ENCODE data around the gene ACR. TPM values are rescaled to one million over a fixed set of nuclear protein-coding genes. Genes with fewer than 3 reads are reported as not detected.

Gene ACR
- total RNA-seq, 1 experiment from 2014 or later = not detected

DNA sequence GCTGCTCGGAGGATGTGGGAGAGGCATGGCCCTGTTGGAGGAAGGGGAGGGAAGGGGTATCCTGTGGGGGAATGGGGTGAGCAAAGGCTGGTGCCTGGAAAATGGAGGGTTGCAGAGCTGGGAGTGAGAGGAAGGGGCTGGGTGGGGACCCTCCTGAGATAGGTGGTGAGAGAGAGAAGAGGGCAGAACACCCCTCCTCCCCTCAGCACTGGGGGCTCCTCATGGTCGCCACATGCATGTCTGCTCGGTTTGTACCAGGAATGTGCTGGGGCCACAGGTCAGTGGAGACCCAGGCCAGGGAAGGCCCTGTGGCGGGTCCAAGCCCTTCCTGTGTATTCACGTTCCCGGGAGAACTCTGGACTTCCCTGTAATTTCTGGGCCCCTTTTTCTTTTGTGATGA lies 27.8 kb upstream of the ACR start:
- H3K4me3 ChIP-seq (ENCODE audit: insufficient read depth, low read depth, low read length) = no peak overlapping the region
- H3K27me3 ChIP-seq (ENCODE audit: control insufficient read depth, insufficient read depth, low read length) = no peaks in the 10 kb centered on the region
- no peaks in the 10 kb centered on the region for H3K36me3 ChIP-seq (replicated peaks; ENCODE audit: control insufficient read depth, insufficient read depth, low read length)
- DNase-seq = no peak

DNA sequence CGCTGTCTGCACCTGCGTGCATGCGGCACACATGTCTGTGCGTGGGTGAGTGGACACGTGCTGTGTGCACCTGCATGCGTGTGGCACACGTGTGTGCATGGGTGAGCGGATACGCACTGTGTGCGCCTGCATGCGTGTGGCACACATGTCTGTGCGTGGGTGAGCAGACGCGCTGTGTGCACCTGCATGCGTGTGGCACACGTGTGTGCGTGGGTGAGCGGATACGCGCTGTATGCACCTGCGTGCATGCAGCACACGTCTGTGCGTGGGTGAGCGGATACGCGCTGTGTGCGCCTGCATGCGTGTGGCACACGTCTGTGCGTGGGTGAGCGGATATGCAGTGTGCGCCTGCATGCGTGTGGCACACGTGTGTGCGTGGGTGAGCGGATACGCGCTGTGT lies 27.1 kb upstream of the ACR start:
- no peaks in the 10 kb centered on the region for H3K27me3 ChIP-seq (ENCODE audit: control insufficient read depth, insufficient read depth, low read length)
- no peak overlapping the region for H3K4me3 ChIP-seq (ENCODE audit: insufficient read depth, low read depth, low read length)
- DNase-seq = no peak
- H3K36me3 ChIP-seq (replicated peaks; ENCODE audit: control insufficient read depth, insufficient read depth, low read length) = no peaks in the 10 kb centered on the region

DNA sequence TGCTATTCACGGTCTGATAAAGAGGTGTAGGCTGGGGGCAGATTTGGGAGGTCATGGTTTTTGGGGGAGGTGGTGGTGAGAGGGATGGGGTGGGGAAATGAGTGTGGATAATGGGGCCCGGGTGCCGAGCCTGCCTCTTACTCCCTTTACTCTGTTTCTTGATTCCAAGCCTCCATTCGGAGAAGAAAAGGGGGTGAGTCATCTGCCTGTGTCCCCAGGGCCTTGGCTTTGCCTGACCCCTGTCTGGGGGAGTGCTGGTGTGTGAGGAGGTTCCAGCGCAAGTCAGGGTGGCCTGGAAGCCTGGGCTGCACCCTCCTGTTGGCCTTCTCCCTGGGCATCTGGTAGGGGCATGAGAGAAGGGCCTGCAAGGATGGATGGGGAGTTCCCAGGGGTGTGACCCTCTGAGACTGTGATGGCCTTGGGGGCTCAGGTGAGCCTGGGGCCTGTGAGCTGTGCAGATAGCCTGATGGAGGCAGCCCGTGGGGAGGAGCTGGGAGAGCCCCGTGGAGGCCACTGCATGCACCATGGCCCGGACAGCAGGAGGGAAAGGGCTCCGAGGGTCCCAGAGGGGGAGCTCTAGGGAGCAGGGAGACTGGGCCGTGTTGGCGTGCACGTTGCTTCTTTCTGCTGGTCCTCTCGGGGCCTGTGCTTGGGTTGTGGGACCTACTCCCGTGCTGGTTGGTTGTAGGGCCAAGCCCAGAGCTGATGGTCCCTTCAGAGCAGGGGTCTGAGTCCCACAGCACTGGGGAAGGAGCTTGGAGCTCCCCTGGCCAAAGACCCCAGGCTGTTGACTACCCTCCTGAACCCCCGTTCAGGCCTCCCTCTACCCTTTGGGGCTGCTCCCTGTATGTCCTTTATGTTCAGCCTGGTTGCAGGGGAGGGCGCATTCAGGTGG lies 26.3 kb upstream of the ACR start:
- no peaks in the 10 kb centered on the region for H3K36me3 ChIP-seq (replicated peaks; ENCODE audit: control insufficient read depth, insufficient read depth, low read length)
- H3K27me3 ChIP-seq (ENCODE audit: control insufficient read depth, insufficient read depth, low read length) = no peaks in the 10 kb centered on the region
- DNase-seq = no peak
- no peak overlapping the region for H3K4me3 ChIP-seq (ENCODE audit: insufficient read depth, low read depth, low read length)

DNA sequence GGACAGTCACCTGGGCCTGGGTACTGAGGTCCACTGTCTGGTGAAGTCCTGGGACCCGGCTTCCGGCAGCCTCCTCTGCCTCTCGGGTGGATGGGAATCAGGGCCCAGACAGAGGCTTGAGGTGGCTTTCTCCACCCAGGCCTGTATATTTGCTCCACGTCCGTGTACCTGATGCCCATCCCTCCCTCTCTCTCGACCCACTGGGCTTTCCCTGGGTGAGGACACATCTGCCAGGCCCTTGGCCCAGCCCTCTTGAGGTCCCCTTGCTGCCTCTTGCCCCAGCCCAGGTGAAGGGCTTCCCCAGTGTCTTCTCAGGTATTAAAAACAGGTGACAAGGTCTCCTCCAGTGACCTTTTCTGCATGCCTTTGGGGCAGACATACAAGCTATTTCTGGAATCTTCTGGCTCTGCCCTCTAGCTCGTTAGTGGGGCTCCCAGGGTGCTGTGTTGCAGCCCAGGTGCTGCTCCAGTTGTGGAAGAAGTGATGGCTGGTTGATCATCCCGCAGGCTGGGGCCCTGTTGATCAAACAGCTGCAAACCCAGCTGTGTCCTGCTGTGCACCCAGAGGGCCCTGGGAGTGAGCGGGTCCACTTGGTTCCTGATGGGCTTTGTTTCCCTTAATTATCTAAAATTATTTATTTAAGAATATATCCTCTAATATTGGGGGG lies 25.5 kb upstream of the ACR start:
- Histone ChIP-seq H3K4me3 (ENCODE audit: insufficient read depth, low read depth, low read length) (no peak overlapping the region), H3K27me3 (ENCODE audit: control insufficient read depth, insufficient read depth, low read length) (peaks cover under 1% of the 10 kb centered on the region; the same call in 1 of the 2 replicates)
- DNase-seq = no peak

DNA sequence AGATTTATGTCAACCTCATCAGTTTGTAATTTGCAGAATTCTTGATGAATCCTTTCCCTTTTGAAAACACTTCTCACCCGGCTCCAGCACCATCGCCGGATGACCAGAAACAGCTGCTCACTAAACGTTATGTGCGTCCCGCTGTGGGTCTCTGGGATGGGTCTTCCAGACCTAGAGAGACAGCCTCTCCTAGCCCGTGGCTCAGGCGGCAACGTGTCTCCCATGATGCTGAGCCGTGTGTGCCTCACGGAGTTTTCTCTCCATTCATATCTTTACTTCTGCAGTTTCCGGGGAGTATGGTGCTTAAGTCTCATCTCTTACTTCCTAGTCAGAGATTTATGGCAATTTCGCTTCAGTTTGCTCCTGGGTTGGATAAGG lies 25.0 kb upstream of the ACR start:
- H3K36me3 ChIP-seq (replicated peaks; ENCODE audit: control insufficient read depth, insufficient read depth, low read length) = no peaks in the 10 kb centered on the region
- H3K4me3 ChIP-seq (ENCODE audit: insufficient read depth, low read depth, low read length) = no peak overlapping the region
- DNase-seq = no peak
- H3K27me3 ChIP-seq (ENCODE audit: control insufficient read depth, insufficient read depth, low read length) = peaks cover 4% of the 10 kb centered on the region

More for the DNA sequence above, 25.5 kb upstream of the ACR start:
- no peaks in the 10 kb centered on the region for H3K36me3 ChIP-seq (replicated peaks; ENCODE audit: control insufficient read depth, insufficient read depth, low read length)

DNA sequence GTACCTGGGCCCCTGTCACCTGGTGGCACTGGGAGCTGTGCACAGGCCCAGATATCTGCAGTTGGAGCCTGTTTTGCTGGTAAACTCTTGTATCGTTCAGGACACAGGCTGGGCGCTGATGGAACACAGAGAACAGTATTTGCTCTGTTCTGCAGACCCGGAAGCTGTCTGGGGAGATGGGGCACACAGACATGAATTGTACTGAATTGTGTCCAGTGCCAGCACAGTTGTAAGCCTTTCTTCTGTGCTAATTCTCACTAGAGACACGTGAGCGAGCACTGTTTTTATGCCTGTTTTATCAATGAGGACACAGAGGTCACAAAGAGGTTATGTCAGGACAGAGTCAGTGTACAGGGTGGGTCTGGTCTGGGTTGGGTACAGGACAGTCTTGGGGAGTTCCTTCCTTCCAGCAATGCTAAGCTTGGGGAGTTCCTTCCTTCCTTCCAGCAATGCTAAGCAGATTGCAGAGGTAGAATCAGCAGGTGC lies 24.4 kb upstream of the ACR start:
- peaks cover 9% of the 10 kb centered on the region for H3K27me3 ChIP-seq (ENCODE audit: control insufficient read depth, insufficient read depth, low read length)
- H3K4me3 ChIP-seq (ENCODE audit: insufficient read depth, low read depth, low read length) = no peak overlapping the region
- no peak for DNase-seq
- H3K36me3 ChIP-seq (replicated peaks; ENCODE audit: control insufficient read depth, insufficient read depth, low read length) = no peaks in the 10 kb centered on the region

DNA sequence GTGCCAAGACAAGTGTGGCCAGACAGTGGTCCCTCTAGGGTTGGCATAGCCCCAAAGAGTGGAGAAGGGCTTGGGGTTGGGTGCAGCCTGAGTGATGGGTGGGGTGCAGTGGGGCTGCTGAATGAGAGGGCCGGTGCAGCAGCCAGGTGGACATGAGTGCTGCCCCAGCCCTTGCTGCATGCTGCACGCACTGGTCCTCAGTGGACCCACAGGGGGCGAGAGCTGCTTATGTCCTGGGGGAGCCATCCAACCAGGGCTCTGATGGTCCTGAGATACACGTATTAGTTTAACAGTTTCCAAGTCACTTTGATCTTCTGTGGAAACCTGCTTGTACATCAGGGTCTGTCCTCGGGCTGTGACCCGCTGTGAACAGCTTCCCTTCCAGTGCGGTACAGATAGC lies 23.9 kb upstream of the ACR start:
- H3K4me3 ChIP-seq (ENCODE audit: insufficient read depth, low read depth, low read length) = no peak overlapping the region
- H3K27me3 ChIP-seq (ENCODE audit: control insufficient read depth, insufficient read depth, low read length) = peaks cover 15% of the 10 kb centered on the region
- no peak for DNase-seq
- H3K36me3 ChIP-seq (replicated peaks; ENCODE audit: control insufficient read depth, insufficient read depth, low read length) = no peaks in the 10 kb centered on the region

DNA sequence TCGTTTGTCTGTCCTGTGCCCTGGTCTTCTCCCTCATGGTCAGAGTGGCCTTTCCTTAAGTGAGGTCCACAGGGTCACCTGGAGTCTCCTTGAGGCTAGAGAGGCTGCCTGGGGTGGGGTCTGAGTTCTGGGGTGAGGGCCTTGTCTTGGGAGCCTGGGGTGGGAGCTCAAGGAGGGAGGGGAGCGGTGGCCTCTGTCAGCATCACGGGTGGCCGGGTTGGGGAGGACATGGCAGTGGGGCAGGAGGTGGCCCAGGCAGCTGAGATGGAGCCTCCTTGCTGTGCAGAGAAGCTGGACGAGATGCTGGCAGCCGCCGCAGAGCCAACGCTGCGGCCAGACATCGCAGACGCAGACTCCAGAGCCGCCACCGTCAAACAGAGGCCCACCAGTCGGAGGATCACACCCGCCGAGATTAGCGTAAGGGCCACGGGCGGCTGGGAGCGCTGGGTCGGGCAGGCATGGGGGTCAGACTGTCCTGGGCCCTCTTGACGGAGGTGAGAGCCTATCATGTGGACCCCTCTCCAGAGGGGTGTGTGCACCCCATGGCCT lies 23.3 kb upstream of the ACR start:
- H3K36me3 ChIP-seq (replicated peaks; ENCODE audit: control insufficient read depth, insufficient read depth, low read length) = no peaks in the 10 kb centered on the region
- peaks cover 20% of the 10 kb centered on the region for H3K27me3 ChIP-seq (ENCODE audit: control insufficient read depth, insufficient read depth, low read length)
- H3K4me3 ChIP-seq (ENCODE audit: insufficient read depth, low read depth, low read length) = no peak overlapping the region
- no peak for DNase-seq

DNA sequence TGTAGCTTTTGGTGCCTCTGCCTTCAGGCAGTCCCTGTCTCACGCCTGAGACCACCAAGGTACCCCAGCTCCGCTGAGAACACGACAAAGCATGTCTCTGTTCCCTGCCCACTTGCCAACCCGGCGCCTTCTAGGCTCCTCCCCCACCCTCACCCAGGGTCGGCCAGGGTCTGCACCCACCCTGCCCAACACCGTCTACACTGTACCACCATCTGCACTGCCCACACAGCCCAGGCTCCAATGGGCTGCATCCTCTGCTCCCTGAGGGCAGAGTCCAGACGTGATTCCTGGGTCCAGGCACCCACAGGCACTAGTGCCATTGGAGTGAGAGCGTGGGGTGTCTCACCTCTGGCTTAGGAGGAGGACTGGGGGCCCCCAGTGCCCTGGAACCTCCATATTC lies 22.8 kb upstream of the ACR start:
- no peak for DNase-seq
- H3K4me3 ChIP-seq (ENCODE audit: insufficient read depth, low read depth, low read length) = no peak overlapping the region
- peaks cover 25% of the 10 kb centered on the region for H3K27me3 ChIP-seq (ENCODE audit: control insufficient read depth, insufficient read depth, low read length)
- no peaks in the 10 kb centered on the region for H3K36me3 ChIP-seq (replicated peaks; ENCODE audit: control insufficient read depth, insufficient read depth, low read length)

DNA sequence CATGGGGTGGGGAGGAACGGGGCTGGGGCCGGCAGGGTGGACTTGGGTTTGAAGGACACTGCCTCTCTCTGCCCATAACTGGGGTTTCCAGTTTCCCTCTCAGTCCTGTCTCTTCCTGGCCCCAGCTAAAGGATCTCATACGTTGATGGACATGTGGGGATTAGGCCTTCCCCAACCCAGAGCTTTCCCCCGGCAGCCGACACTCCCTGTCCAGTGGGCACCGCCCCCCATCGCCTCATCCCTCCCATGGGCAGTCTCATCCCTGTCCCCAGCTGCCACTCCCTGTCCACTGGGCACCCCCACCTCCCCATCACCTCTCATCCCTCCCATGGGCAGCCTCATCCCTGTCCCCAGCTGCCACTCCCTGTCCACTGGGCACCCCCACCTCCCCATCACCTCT lies 22.2 kb upstream of the ACR start:
- no peak for DNase-seq
- no peaks in the 10 kb centered on the region for H3K36me3 ChIP-seq (replicated peaks; ENCODE audit: control insufficient read depth, insufficient read depth, low read length)
- H3K27me3 ChIP-seq (ENCODE audit: control insufficient read depth, insufficient read depth, low read length) = peaks cover 30% of the 10 kb centered on the region
- H3K4me3 ChIP-seq (ENCODE audit: insufficient read depth, low read depth, low read length) = no peak overlapping the region

DNA sequence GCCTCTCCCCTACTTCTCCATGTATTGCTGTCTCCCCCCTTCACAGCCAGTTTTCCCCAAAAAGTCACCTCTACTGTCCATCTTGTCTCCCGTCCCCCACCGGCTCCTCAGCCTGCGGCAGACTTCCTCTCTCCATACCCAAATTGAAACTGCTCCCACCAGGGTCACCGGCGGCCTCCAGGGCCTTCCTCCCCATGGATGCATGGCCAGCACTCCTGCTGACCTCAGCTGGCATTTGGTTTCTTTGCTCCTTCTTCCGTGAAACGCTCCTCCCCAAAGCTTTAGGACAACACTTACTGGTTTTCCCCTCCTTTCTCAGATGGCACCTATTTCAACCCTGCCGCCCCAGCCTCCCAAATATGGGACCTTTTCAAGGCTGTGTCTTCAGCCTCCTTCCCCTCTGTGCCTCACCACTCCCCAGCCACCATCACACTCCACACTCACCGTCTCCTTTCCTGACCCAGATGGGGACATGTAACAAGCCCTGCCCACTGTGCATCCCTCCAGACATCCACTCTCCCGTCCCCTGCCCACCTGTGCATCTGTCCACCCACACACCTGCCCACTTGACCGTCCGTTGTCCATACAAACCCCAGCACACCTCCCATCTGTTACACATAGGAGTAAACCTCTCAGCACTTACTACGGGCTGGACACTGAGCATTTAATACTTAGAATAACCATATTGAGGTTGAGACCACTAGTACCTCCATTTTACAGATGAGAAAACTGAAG lies 21.5 kb upstream of the ACR start:
- no peak overlapping the region for H3K4me3 ChIP-seq (ENCODE audit: insufficient read depth, low read depth, low read length)
- no peak for DNase-seq
- H3K27me3 ChIP-seq (ENCODE audit: control insufficient read depth, insufficient read depth, low read length) = peaks cover 35% of the 10 kb centered on the region
- no peaks in the 10 kb centered on the region for H3K36me3 ChIP-seq (replicated peaks; ENCODE audit: control insufficient read depth, insufficient read depth, low read length)

DNA sequence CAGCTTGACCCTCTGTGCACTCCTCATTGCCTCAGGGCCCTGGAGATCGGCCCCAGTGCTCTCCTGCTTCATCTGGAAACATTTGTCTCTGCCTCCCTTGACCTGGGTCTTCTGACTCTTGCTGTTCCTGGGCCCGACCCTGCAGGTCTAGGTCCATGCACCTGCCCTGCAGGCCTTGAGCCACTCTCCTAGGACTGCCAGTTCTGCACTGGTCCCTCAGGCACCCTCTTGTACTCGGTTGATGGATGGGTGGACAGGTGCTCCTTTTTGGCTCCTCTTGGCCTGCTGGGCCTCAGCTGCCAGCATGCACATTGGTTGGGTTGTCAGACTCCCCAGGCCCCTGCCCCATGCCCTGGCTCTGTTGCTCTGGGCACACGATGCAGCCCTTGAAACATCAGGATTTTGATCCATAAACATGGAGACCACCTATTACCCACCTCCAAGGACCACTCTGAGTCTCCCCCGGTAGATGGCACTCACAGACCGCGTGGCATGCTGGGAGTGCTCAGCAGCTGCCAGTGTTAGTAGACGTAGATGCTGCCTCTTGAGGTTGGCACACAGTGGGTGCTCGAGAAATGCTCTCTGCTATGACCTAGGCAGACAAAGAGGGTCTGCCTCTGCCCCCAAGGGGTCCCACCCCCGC lies 20.2 kb upstream of the ACR start:
- H3K4me3 ChIP-seq (ENCODE audit: insufficient read depth, low read depth, low read length) = no peak overlapping the region
- DNase-seq = no peak
- no peaks in the 10 kb centered on the region for H3K36me3 ChIP-seq (replicated peaks; ENCODE audit: control insufficient read depth, insufficient read depth, low read length)
- peaks cover 42% of the 10 kb centered on the region for H3K27me3 ChIP-seq (ENCODE audit: control insufficient read depth, insufficient read depth, low read length)

DNA sequence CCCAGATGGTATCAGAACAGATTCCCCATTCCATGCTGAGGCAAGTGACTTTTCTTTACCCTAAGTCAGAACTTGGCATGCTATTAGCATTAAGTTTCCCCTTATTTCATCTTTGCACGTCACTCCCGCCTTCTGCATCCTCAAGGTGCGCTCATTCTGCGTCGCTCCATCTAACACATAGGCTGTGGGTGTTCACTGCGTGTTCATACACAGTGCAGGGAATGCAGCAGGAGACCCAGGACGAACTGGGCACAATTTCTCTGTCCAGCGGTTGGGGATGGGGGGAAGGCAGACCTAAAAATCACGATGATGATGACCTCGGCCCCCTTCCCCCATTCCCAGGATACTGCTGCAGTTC lies 19.7 kb upstream of the ACR start:
- H3K27me3 ChIP-seq (ENCODE audit: control insufficient read depth, insufficient read depth, low read length) = peaks cover 42% of the 10 kb centered on the region
- DNase-seq = no peak

DNA sequence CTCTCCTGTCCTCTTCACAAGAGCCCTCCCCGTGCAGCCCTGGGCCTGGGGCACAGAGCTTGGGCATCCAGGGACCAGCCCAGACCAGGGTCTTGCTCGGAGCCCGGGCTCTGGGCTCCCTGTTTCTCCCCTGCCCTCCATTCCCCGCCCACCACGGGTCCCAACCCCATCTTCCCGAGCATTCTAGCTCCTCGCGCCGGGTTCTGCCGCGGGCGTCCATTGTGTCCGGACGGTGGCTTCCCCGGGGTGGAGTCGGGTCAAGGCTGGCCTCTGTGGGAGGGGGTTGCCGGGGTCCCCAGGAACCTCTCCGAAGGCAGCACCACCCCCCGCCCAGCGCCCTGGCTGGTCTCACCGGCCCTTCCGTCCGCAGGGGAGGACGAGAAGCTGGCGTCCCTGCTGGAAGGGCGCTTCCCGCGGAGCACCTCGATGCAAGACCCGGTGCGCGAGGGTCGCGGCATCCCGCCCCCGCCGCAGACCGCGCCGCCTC lies 18.1 kb upstream of the ACR start:
- DNase-seq = no peak
- Histone ChIP-seq H3K4me3 (ENCODE audit: insufficient read depth, low read depth, low read length) (no peak overlapping the region), H3K36me3 (replicated peaks; ENCODE audit: control insufficient read depth, insufficient read depth, low read length) (no peaks in the 10 kb centered on the region), H3K27me3 (ENCODE audit: control insufficient read depth, insufficient read depth, low read length) (peaks cover 42% of the 10 kb centered on the region)

More for the DNA sequence above, 19.7 kb upstream of the ACR start:
- no peaks in the 10 kb centered on the region for H3K36me3 ChIP-seq (replicated peaks; ENCODE audit: control insufficient read depth, insufficient read depth, low read length)
- no peak overlapping the region for H3K4me3 ChIP-seq (ENCODE audit: insufficient read depth, low read depth, low read length)
